Measurements from ENCODE around the gene ZRANB3. TPM values are rescaled to one million over a fixed set of nuclear protein-coding genes. Genes with fewer than 3 reads are reported as not detected.

The ZRANB3 gene
- total RNA-seq, 1 experiment from 2014 or later: 17.1 TPM

- no peaks in the 10 kb centered on the region for H3K27me3 ChIP-seq (replicated peaks; ENCODE audit: insufficient read depth, low read depth, low read length, poor library complexity)
- intact Hi-C loops (cut with micrococcal nuclease; ENCODE audit: unreplicated experiment): no loop called here
- DNase-seq (ENCODE audit: low spot score): no peak
- CTCF ChIA-PET: no interaction called here
- POLR2A ChIA-PET (ENCODE audit: low non-redundant PET): no interaction called here
- H3K27ac ChIP-seq (ENCODE audit: low read depth, low read length, poor library complexity, severe bottlenecking): no peak overlapping the region
- no peak overlapping the region for H3K4me3 ChIP-seq (ENCODE audit: low read depth, low read length, poor library complexity, severe bottlenecking)
- H3K36me3 ChIP-seq (ENCODE audit: insufficient read depth, low read length, poor library complexity, severe bottlenecking): peaks cover 18% of the 10 kb centered on the region
- no peaks in the 10 kb centered on the region for H3K4me1 ChIP-seq (ENCODE audit: insufficient read depth, low read length, poor library complexity, severe bottlenecking)
- TF ChIP-seq CTCF (conservative IDR thresholded peaks at IDR 0.05; ENCODE audit: low read depth, low read length) (no peak), EZH2 (IDR thresholded peaks at IDR 0.05; ENCODE audit: borderline replicate concordance, low read depth, low read length, poor library complexity, severe bottlenecking) (no peak)
- no TSS peak for BruUV-seq (replicated peaks)
- no peaks in the 10 kb centered on the region for H3K9me3 ChIP-seq (ENCODE audit: low read depth, low read length, poor library complexity, severe bottlenecking)
Measured at GRCh38 chr2:135162786-135163185, 368.2 kb downstream of the ZRANB3 start.

DNA sequence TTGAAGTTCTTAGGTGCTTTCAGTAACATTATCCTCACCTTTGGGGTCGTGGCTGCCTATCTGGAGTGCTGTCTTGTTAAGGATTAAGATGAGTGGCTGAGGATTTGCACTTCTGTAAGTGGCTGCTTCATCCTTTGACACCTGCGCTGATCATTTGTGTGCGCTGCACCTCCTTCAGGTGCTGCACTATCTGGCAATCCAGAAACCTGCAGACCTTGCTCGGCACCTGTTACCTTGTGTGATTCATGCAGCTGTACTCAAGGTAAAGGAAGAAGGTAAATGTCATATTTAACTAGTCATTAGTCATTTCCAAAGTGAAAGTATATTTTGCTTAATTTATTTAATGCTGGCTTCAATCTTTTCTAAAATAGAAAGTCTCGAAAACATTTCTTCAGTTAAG, 368.6 kb downstream of the ZRANB3 start:
- CTCF ChIA-PET: no interaction called here
- intact Hi-C loops (cut with micrococcal nuclease; ENCODE audit: unreplicated experiment): no loop called here
- no TSS peak for BruUV-seq (replicated peaks)
- no peak overlapping the region for H3K4me3 ChIP-seq (ENCODE audit: low read depth, low read length, poor library complexity, severe bottlenecking)
- no peak overlapping the region for H3K27ac ChIP-seq (ENCODE audit: low read depth, low read length, poor library complexity, severe bottlenecking)
- DNase-seq (ENCODE audit: low spot score): no peak
- H3K9me3 ChIP-seq (ENCODE audit: low read depth, low read length, poor library complexity, severe bottlenecking): no peaks in the 10 kb centered on the region
- no peak for TF ChIP-seq EZH2 (IDR thresholded peaks at IDR 0.05; ENCODE audit: borderline replicate concordance, low read depth, low read length, poor library complexity, severe bottlenecking)
- no peak for TF ChIP-seq CTCF (conservative IDR thresholded peaks at IDR 0.05; ENCODE audit: low read depth, low read length)
- H3K36me3 ChIP-seq (ENCODE audit: insufficient read depth, low read length, poor library complexity, severe bottlenecking): peaks cover 18% of the 10 kb centered on the region
- H3K4me1 ChIP-seq (ENCODE audit: insufficient read depth, low read length, poor library complexity, severe bottlenecking): no peaks in the 10 kb centered on the region
- POLR2A ChIA-PET (ENCODE audit: low non-redundant PET): no interaction called here
- H3K27me3 ChIP-seq (replicated peaks; ENCODE audit: insufficient read depth, low read depth, low read length, poor library complexity): no peaks in the 10 kb centered on the region

- no peak for TF ChIP-seq EZH2 (IDR thresholded peaks at IDR 0.05; ENCODE audit: borderline replicate concordance, low read depth, low read length, poor library complexity, severe bottlenecking)
- no peak for TF ChIP-seq CTCF (conservative IDR thresholded peaks at IDR 0.05; ENCODE audit: low read depth, low read length)
- Histone ChIP-seq H3K4me3 (ENCODE audit: low read depth, low read length, poor library complexity, severe bottlenecking) (no peak overlapping the region), H3K4me1 (ENCODE audit: insufficient read depth, low read length, poor library complexity, severe bottlenecking) (no peaks in the 10 kb centered on the region), H3K9me3 (ENCODE audit: low read depth, low read length, poor library complexity, severe bottlenecking) (no peaks in the 10 kb centered on the region), H3K27me3 (replicated peaks; ENCODE audit: insufficient read depth, low read depth, low read length, poor library complexity) (no peaks in the 10 kb centered on the region), H3K36me3 (ENCODE audit: insufficient read depth, low read length, poor library complexity, severe bottlenecking) (peaks cover 8% of the 10 kb centered on the region), H3K27ac (ENCODE audit: low read depth, low read length, poor library complexity, severe bottlenecking) (no peak overlapping the region)
- CTCF ChIA-PET: interaction anchor here (0.6 kb wide), 1 partner anchor 743 kb away, joined by 3 read pairs; no protein-coding TSS in a partner anchor
- POLR2A ChIA-PET (ENCODE audit: low non-redundant PET): no interaction called here
- no TSS peak for BruUV-seq (replicated peaks)
- intact Hi-C loops (cut with micrococcal nuclease; ENCODE audit: unreplicated experiment): no loop called here
- DNase-seq (ENCODE audit: low spot score): no peak
Measured at GRCh38 chr2:135159191-135159590, 371.8 kb downstream of the ZRANB3 start.

Measured in A673 (cell line).